H9 (cell line): ENCODE measurements around the gene FLNA. TPM values are rescaled to one million over a fixed set of nuclear protein-coding genes. Genes with fewer than 3 reads are reported as not detected.

Experiments used
- DNase-seq: peaks from one replicate; pipeline ENCODE4 v3.0.0-alpha.2; 2017
- H2AFZ ChIP-seq: one replicate; pipeline ENCODE4 v1.6.1; 2013; ENCODE audit warnings: mild to moderate bottlenecking, low read length, control low read depth, moderate library complexity
- H2AK5ac ChIP-seq: 2 replicates; pipeline ENCODE4 v1.6.1; 2013; ENCODE audit warnings: low read length, control low read depth, mixed read lengths; ENCODE audit not compliant: insufficient read length
- H2BK120ac ChIP-seq: one replicate; pipeline ENCODE4 v1.6.1; 2013; ENCODE audit warnings: low read depth, mild to moderate bottlenecking, low read length, control low read depth, inconsistent platforms; ENCODE audit not compliant: poor library complexity, severe bottlenecking
- H2BK12ac ChIP-seq: 2 replicates; pipeline ENCODE4 v1.6.1; 2013; ENCODE audit warnings: low read length, control low read depth, mixed read lengths, low read depth; ENCODE audit not compliant: insufficient read length
- H2BK15ac ChIP-seq: 2 replicates; pipeline ENCODE4 v1.6.1; 2013; ENCODE audit warnings: low read depth, low read length, control low read depth
- H2BK20ac ChIP-seq: one replicate; pipeline ENCODE4 v1.6.1; 2013; ENCODE audit warnings: low read depth, mild to moderate bottlenecking, low read length, control low read depth, inconsistent platforms; ENCODE audit not compliant: poor library complexity, severe bottlenecking
- H2BK5ac ChIP-seq: 2 replicates; pipeline ENCODE4 v1.6.1; 2013; ENCODE audit warnings: low read length, control low read depth, mixed read lengths; ENCODE audit not compliant: insufficient read length
- H3K14ac ChIP-seq: 2 replicates; pipeline ENCODE4 v1.6.1; 2013; ENCODE audit warnings: low read length, control low read depth; ENCODE audit not compliant: insufficient read depth
- H3K18ac ChIP-seq: 2 replicates; pipeline ENCODE4 v1.6.1; 2013; ENCODE audit warnings: low read depth, mild to moderate bottlenecking, mixed read lengths, low read length, control low read depth; ENCODE audit not compliant: insufficient read length
- H3K23ac ChIP-seq: 2 replicates; pipeline ENCODE4 v1.6.1; 2013; ENCODE audit warnings: low read length, control low read depth, mixed read lengths, low read depth; ENCODE audit not compliant: insufficient read length
- H3K23me2 ChIP-seq: 2 replicates; pipeline ENCODE4 v1.6.1; 2013; ENCODE audit warnings: low read depth, mild to moderate bottlenecking, mixed read lengths, low read length, control low read depth; ENCODE audit not compliant: insufficient read length, poor library complexity, severe bottlenecking
- H3K27ac ChIP-seq: 2 replicates; pipeline ENCODE4 v1.5.1; 2013; ENCODE audit warnings: low read length, control low read depth, mixed read lengths, low read depth; ENCODE audit not compliant: insufficient read length
- H3K27me3 ChIP-seq: 2 replicates; pipeline ENCODE4 v1.6.1; 2013; ENCODE audit warnings: low read length, control low read depth, inconsistent platforms; ENCODE audit not compliant: insufficient read depth
- H3K4ac ChIP-seq: 2 replicates; pipeline ENCODE4 v1.6.1; 2013; ENCODE audit warnings: low read depth, mild to moderate bottlenecking, control low read depth, inconsistent platforms, low read length, moderate library complexity
- H3K4me1 ChIP-seq: 2 replicates; pipeline ENCODE4 v1.6.1; 2013; ENCODE audit warnings: low read length, control low read depth, inconsistent platforms; ENCODE audit not compliant: insufficient read depth
- H3K4me2 ChIP-seq: 2 replicates; pipeline ENCODE4 v1.6.1; 2013; ENCODE audit warnings: low read length, control low read depth, mixed read lengths; ENCODE audit not compliant: insufficient read length, insufficient read depth
- H3K56ac ChIP-seq: 2 replicates; pipeline ENCODE4 v1.6.1; 2013; ENCODE audit warnings: low read depth, mild to moderate bottlenecking, mixed read lengths, low read length, control low read depth; ENCODE audit not compliant: insufficient read length
- H3K79me1 ChIP-seq: 2 replicates; pipeline ENCODE4 v1.6.1; 2013; ENCODE audit warnings: low read depth, mild to moderate bottlenecking, moderate library complexity, low read length, control low read depth, inconsistent platforms; ENCODE audit not compliant: insufficient read depth, poor library complexity, severe bottlenecking
- H3K79me2 ChIP-seq: 2 replicates; pipeline ENCODE4 v1.6.1; 2013; ENCODE audit warnings: low read length, control low read depth, inconsistent platforms; ENCODE audit not compliant: insufficient read depth
- H3K9ac ChIP-seq: 2 replicates; pipeline ENCODE4 v1.6.1; 2013; ENCODE audit warnings: low read length, control low read depth, mixed read lengths; ENCODE audit not compliant: insufficient read length; ENCODE audit errors: extremely low read depth
- H3K9me3 ChIP-seq: one replicate; pipeline ENCODE4 v1.6.1; 2013; ENCODE audit warnings: low read depth, low read length, inconsistent platforms; ENCODE audit not compliant: control insufficient read depth
- H3T11ph ChIP-seq: one replicate; pipeline ENCODE4 v1.6.1; 2013; ENCODE audit warnings: mild to moderate bottlenecking, low read length, control low read depth, inconsistent platforms
- H4K20me1 ChIP-seq: one replicate; pipeline ENCODE4 v1.6.1; 2013; ENCODE audit not compliant: control insufficient read depth, insufficient read length, insufficient read depth
- H4K5ac ChIP-seq: 2 replicates; pipeline ENCODE4 v1.6.1; 2013; ENCODE audit warnings: low read depth, mild to moderate bottlenecking, mixed read lengths, low read length, control low read depth; ENCODE audit not compliant: insufficient read length
- H4K8ac ChIP-seq: replicated peaks from 2 replicates; pipeline ENCODE4 v1.6.1; 2013; ENCODE audit warnings: low read length, control low read depth, mixed read lengths, low read depth; ENCODE audit not compliant: insufficient read length
- H4K91ac ChIP-seq: 2 replicates; pipeline ENCODE4 v1.6.1; 2013; ENCODE audit warnings: low read depth, mild to moderate bottlenecking, moderate library complexity, mixed read lengths, low read length, control low read depth; ENCODE audit not compliant: insufficient read length
- H3K27ac Mint-ChIP-seq, 3 experiments: 2 replicates in 2 of 3; 3 replicates in 1 of 3; pipeline ENCODE4 v1.8.0; 2020 to 2021; ENCODE audit warnings: mixed read lengths in 3 of 3, mild to moderate bottlenecking in 1 of 3, moderate library complexity in 1 of 3
- H3K27me3 Mint-ChIP-seq: 2 replicates; pipeline ENCODE4 v1.8.0; 2021; ENCODE audit warnings: low read depth, mild to moderate bottlenecking, moderate library complexity, mixed read lengths
- H3K36me3 Mint-ChIP-seq, 3 experiments: 2 replicates in 2 of 3; 3 replicates in 1 of 3; pipeline ENCODE4 v1.8.0; 2020 to 2021; ENCODE audit warnings: low read depth in 3 of 3, mixed read lengths in 3 of 3; ENCODE audit not compliant: insufficient read depth in 1 of 3
- H3K4me1 Mint-ChIP-seq, 2 experiments: 2 replicates each; pipeline ENCODE4 v1.8.0; 2020; ENCODE audit warnings: mixed read lengths in 2 of 2
- H3K4me3 Mint-ChIP-seq, 2 experiments: 2 replicates in 1 of 2; 3 replicates in 1 of 2; pipeline ENCODE4 v1.8.0; 2020 to 2021; ENCODE audit warnings: mild to moderate bottlenecking in 2 of 2, mixed read lengths in 2 of 2, moderate library complexity in 1 of 2
- H3K9me3 Mint-ChIP-seq, 2 experiments: 2 replicates in 1 of 2; 3 replicates in 1 of 2; pipeline ENCODE4 v1.8.0; 2020; ENCODE audit warnings: mild to moderate bottlenecking in 2 of 2, mixed read lengths in 2 of 2, moderate library complexity in 1 of 2
- WGBS: extraction: QIAGEN DNeasy Blood & Tissue Kit; methylation state at CpG from one replicate; pipeline ENCODE4 v1.1.7; 2013; ENCODE audit warnings: missing lambda C conversion rate, low lambda C conversion rate, mixed read lengths; ENCODE audit not compliant: insufficient read length; ENCODE audit errors: extremely low coverage; 5-methylcytosine and 5-hydroxymethylcytosine counted together
- total RNA-seq: library from RNA; stranded (reverse); gene quantifications from 2 replicates; pipeline ENCODE4 v1.2.1, GENCODE V29; 2021
- TF ChIP-seq, protein P1 (sequence below): fragments of 200-600 bp; sonication (generic); conservative IDR thresholded peaks from 3 replicates; pipeline ENCODE4 v1.8.0; 2021; ENCODE audit warnings: antibody characterized with exemption, mild to moderate bottlenecking

Gene FLNA
- total RNA-seq, 1 experiment from 2014 or later, result 957 TPM

DNA sequence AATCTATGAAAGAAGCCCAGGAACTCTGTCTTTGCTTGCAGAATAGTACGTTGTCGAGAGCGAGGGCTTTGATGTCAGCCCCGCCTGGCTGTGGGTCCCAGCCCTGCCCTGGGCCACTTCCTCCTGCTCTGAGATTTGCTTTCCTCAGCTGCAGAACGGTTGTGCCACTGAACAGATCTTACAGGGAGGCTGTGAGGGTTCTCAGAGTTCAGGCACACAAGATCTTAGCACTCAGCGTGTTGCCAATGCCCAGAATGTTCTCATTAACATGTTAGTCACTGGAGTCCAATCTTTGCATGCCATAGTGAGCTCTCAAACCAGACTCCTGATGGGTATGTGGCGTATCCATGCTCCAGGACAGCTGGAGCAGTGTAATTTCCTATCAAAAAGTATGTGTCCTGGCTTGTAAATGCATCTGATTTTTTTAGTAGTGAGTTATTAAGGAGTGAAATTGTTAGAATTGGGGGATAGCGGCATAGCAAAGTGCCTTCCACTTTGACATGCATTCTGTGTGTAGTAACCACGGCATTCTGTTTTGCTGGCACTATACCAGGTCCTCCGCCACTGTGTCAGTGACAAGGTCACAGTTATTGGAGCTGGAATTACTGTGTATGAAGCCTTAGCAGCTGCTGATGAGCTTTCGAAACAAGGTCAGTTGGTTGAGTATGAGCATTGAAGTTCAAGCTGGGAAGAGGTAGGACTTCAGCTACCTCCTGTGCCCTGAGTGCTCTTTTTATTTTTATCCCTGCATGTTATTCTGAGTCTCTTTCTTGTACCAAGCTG, 47.2 kb downstream of the FLNA start:
- Histone ChIP-seq H2BK12ac (no peak overlapping the region), H2BK120ac (no peak overlapping the region), H3K4me2 (no peak overlapping the region), H3K4me1 (no peaks in the 10 kb centered on the region), H3K79me1 (no peaks in the 10 kb centered on the region), H3K9ac (no peak overlapping the region), H2AK5ac (no peak overlapping the region), H3K18ac (no peak overlapping the region), H3K23ac (no peak overlapping the region), H4K8ac (no peak overlapping the region), H3K27me3 (no peaks in the 10 kb centered on the region), H3K23me2 (no peaks in the 10 kb centered on the region), H2AFZ (no peak overlapping the region), H4K20me1 (no peaks in the 10 kb centered on the region), H2BK15ac (no peak overlapping the region; the same call in 1 of the 2 replicates), H2BK20ac (no peak overlapping the region), H3K4ac (no peak overlapping the region), H2BK5ac (no peak overlapping the region), H4K5ac (no peak overlapping the region), H3K27ac (no peak overlapping the region), H3K56ac (no peak overlapping the region), H4K91ac (no peak overlapping the region), H3K9me3 (peaks cover 47% of the 10 kb centered on the region), H3K14ac (no peak overlapping the region), H3T11ph (no peak overlapping the region), H3K79me2 (no peaks in the 10 kb centered on the region)
- Mint-ChIP-seq H3K27ac (no peak overlapping the region), H3K36me3 (peaks cover 0 to 2% (median 2%) of the 10 kb centered on the region in 3 experiments; a peak in 2 of 7 replicates), H3K9me3 (peaks cover 79 to 84% of the 10 kb centered on the region in 2 experiments), H3K4me1 (peaks cover 2 to 6% of the 10 kb centered on the region in 2 experiments; a peak in 2 of 4 replicates), H3K4me3 (no peak overlapping the region), H3K27me3 (peaks cover 36% of the 10 kb centered on the region)
- DNase-seq, result no peak
- TF ChIP-seq, protein P1, sequence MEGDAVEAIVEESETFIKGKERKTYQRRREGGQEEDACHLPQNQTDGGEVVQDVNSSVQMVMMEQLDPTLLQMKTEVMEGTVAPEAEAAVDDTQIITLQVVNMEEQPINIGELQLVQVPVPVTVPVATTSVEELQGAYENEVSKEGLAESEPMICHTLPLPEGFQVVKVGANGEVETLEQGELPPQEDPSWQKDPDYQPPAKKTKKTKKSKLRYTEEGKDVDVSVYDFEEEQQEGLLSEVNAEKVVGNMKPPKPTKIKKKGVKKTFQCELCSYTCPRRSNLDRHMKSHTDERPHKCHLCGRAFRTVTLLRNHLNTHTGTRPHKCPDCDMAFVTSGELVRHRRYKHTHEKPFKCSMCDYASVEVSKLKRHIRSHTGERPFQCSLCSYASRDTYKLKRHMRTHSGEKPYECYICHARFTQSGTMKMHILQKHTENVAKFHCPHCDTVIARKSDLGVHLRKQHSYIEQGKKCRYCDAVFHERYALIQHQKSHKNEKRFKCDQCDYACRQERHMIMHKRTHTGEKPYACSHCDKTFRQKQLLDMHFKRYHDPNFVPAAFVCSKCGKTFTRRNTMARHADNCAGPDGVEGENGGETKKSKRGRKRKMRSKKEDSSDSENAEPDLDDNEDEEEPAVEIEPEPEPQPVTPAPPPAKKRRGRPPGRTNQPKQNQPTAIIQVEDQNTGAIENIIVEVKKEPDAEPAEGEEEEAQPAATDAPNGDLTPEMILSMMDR, result no peak
- WGBS, result no CpG with 5 or more reads among the region's 11 CpGs
